Pancreas (tissue), 10 donors: Measurements from ENCODE around the gene GBP5. TPM values are rescaled to one million over a fixed set of nuclear protein-coding genes. Genes with fewer than 3 reads are reported as not detected.
A peak's percentile ranks its signal among the peaks of the same experiment; 100 is the strongest.

Experiments
- ATAC-seq, 4 donors: fragments of 200-7000 bp; cut with Tn5 transposase; one replicate each; pipeline versions ENCODE4 v1.8.0 to v1.9.1; 2020; ENCODE audit warnings: mild to moderate bottlenecking in 4 of 4, moderate library complexity in 4 of 4
- DNase-seq, 6 donors: peaks; one replicate each; pipeline ENCODE4 v3.0.0-alpha.2; 2020
- FAIRE-seq: peaks from 2 replicates; lab custom pipeline; 2012; peaks lifted over from hg19 to GRCh38; lab: Jason Lieb, UNC
- H3K27ac ChIP-seq, 4 donors: fragments of 200-600 bp; sonication (generic); 1 replicate in 3 of 4; 2 replicates in 1 of 4; pipeline versions ENCODE4 v1.5.0 to v1.8.0; 2020
- H3K27me3 ChIP-seq, 4 donors: fragments of 200-600 bp; one replicate each; pipeline ENCODE4 v1.8.0; 2021
- H3K36me3 ChIP-seq, 3 donors: fragments of 200-600 bp; sonication (generic) in 1 of 3; one replicate each; pipeline versions ENCODE4 v1.5.0 to v1.8.0; 2020 to 2021
- H3K4me1 ChIP-seq, 3 donors: fragments of 200-600 bp; one replicate each; pipeline ENCODE4 v1.8.0; 2021
- H3K4me3 ChIP-seq, 4 donors: fragments of 200-600 bp; sonication (generic) in 2 of 4; one replicate each; pipeline versions ENCODE4 v1.5.0 to v1.8.0; 2020 to 2021
- H3K9me3 ChIP-seq, 4 donors: fragments of 200-600 bp; one replicate each; pipeline ENCODE4 v1.8.0; 2021
- CTCF ChIP-seq, 4 donors: fragments of 200-600 bp; sonication (generic) in 3 of 4; IDR thresholded peaks; one replicate each; pipeline versions ENCODE4 v1.5.0 to v1.8.0; 2021; ENCODE audit warnings: antibody characterized with exemption in 4 of 4
- WGBS, 2 donors: extraction: QIAGEN DNeasy Blood & Tissue Kit; methylation state at CpG; one replicate each; pipeline ENCODE4 v1.1.7; 2013; 5-methylcytosine and 5-hydroxymethylcytosine counted together
- intact Hi-C, 3 donors: fragments of 100-400 bp; cut with DNase I; formaldehyde crosslinking; loops; one replicate each; pipeline versions ENCODE4 v1.11.1 to v1.14.2; 2022
- polyA plus RNA-seq, 2 donors: library from polyadenylated mRNA; stranded (reverse); fragments of 200-250 nt; gene quantifications; one replicate each; pipeline ENCODE4 v1.2.3, GENCODE V29; 2013
- total RNA-seq, 6 donors: library from RNA; stranded (reverse); fragmentation: NEBNext Ultra II Directional in 4 of 6; extraction: Animal tissue kit (Norgen Biotek cat#: 25700) in 4 of 6; gene quantifications; one replicate each; pipeline versions ENCODE4 v1.2.1 to v1.2.4, GENCODE V29; 2021 to 2023
- donor health status: healthy with polysubstance abuse.
- donor health status: DM: no; HTN: no; CAD: no; lungs with moderate emphysema.
- donor health status: DM: no; HTN: no; CAD: no.
- donor health status: control.
- donor health status: control.
- donor health status: Bipolar disorder and iron deficiency.
- donor health status: DM: yes; HTN: yes; CAD: no.
- donor health status: DM: no; HTN: no; CAD: no.
- donor health status: DM: no; HTN: no; CAD: no.
- donor health status: DM: yes; HTN: yes; CAD: no.

Gene GBP5
- total and polyA plus RNA-seq, 8 donors: 0.16 to 1.4 (median 0.42) TPM

- no peak for DNase-seq
- FAIRE-seq: peak; percentile 54
Observed at GRCh38 chr1:89310505-89310904, 37.8 kb upstream of the GBP5 start.

GRCh38 chr1:89309828-89310227, 37.2 kb upstream of the GBP5 start:
- intact Hi-C loops: no loop called here
- Histone ChIP-seq H3K4me3 (no peak overlapping the region), H3K27me3 (no peaks in the 10 kb centered on the region), H3K4me1 (no peaks in the 10 kb centered on the region), H3K9me3 (no peaks in the 10 kb centered on the region), H3K36me3 (no peaks in the 10 kb centered on the region), H3K27ac (no peak overlapping the region)
- FAIRE-seq: no peak
- TF ChIP-seq CTCF (IDR thresholded peaks at IDR 0.05): no peak
- DNase-seq: no peak
- WGBS, 2 donors: 55 to 70% methylated on average over 1 of the region's 1 CpG
- no peak for ATAC-seq

More at GRCh38 chr1:89310505-89310904, 37.8 kb upstream of the GBP5 start:
- Histone ChIP-seq H3K9me3 (no peaks in the 10 kb centered on the region), H3K4me3 (no peak overlapping the region), H3K27ac (no peak overlapping the region), H3K36me3 (no peaks in the 10 kb centered on the region), H3K4me1 (no peaks in the 10 kb centered on the region), H3K27me3 (no peaks in the 10 kb centered on the region)
- peak in 2 of 4 donors; percentile 54 to 70 for ATAC-seq
- WGBS, 2 donors: 56 to 61% methylated on average over 1 of the region's 1 CpG
- intact Hi-C loops: no loop called here
- no peak for TF ChIP-seq CTCF (IDR thresholded peaks at IDR 0.05)

GRCh38 chr1:89306273-89306672, 33.6 kb upstream of the GBP5 start:
- DNase-seq: no peak
- no peak for FAIRE-seq
- TF ChIP-seq CTCF (IDR thresholded peaks at IDR 0.05): no peak
- Histone ChIP-seq H3K9me3 (no peaks in the 10 kb centered on the region), H3K4me3 (no peak overlapping the region), H3K36me3 (no peaks in the 10 kb centered on the region), H3K27ac (no peak overlapping the region), H3K4me1 (no peaks in the 10 kb centered on the region), H3K27me3 (no peaks in the 10 kb centered on the region)
- 65 to 73% methylated on average over 2 of the region's 2 CpGs for WGBS, 2 donors
- intact Hi-C loops: no loop called here
- no peak for ATAC-seq

GRCh38 chr1:89305493-89305892, 32.8 kb upstream of the GBP5 start:
- Histone ChIP-seq H3K4me1 (no peaks in the 10 kb centered on the region), H3K4me3 (no peak overlapping the region), H3K27ac (no peak overlapping the region), H3K36me3 (no peaks in the 10 kb centered on the region), H3K27me3 (no peaks in the 10 kb centered on the region), H3K9me3 (no peaks in the 10 kb centered on the region)
- ATAC-seq (no peak), DNase-seq (no peak), FAIRE-seq (no peak)
- 66 to 78% methylated on average over 2 of the region's 2 CpGs for whole genome bisulfite sequencing, 2 donors
- intact Hi-C loops: no loop called here
- TF ChIP-seq CTCF (IDR thresholded peaks at IDR 0.05): no peak

- H3K4me1 ChIP-seq: no peaks in the 10 kb centered on the region
- intact Hi-C loops: no loop called here
- no peak for TF ChIP-seq CTCF (IDR thresholded peaks at IDR 0.05)
- no peak for DNase-seq
- no peaks in the 10 kb centered on the region for H3K36me3 ChIP-seq
- H3K4me3 ChIP-seq: no peak overlapping the region
- H3K9me3 ChIP-seq: no peaks in the 10 kb centered on the region
- 60 to 68% methylated on average over 2 of the region's 2 CpGs for WGBS, 2 donors
- no peaks in the 10 kb centered on the region for H3K27me3 ChIP-seq
- ATAC-seq: no peak
- no peak overlapping the region for H3K27ac ChIP-seq
- FAIRE-seq: no peak
Observed at GRCh38 chr1:89304572-89305230, 32.0 kb upstream of the GBP5 start.
